Measurements from ENCODE around the gene GLDN. TPM values are rescaled to one million over a fixed set of nuclear protein-coding genes. Genes with fewer than 3 reads are reported as not detected.

GLDN gene
- total and polyA plus RNA-seq, 2 donors from 2014 or later = 0.71 to 4.0 TPM

DNA sequence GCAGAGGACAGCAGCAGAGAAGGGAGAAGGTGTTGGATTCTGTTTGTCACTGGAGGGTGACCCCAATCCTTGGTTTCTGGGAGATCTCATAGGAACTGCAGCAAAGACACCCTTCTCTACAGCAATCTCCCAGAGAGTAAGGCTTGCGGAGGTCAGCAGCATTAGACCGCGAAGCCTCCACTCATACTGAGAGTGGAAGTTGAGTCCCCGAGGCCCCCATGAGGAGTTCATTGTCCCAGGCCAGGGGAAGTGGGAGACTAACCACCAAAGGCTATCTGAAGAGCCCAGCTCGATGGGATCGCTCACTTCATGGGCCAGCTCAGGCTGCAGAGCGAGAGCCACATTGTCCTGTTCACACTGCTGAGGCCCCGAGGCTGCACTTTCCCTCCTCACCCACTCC, 44.6 kb downstream of the GLDN start:
- FAIRE-seq (no peak), DNase-seq (no peak)
- TF ChIP-seq, protein P1, sequence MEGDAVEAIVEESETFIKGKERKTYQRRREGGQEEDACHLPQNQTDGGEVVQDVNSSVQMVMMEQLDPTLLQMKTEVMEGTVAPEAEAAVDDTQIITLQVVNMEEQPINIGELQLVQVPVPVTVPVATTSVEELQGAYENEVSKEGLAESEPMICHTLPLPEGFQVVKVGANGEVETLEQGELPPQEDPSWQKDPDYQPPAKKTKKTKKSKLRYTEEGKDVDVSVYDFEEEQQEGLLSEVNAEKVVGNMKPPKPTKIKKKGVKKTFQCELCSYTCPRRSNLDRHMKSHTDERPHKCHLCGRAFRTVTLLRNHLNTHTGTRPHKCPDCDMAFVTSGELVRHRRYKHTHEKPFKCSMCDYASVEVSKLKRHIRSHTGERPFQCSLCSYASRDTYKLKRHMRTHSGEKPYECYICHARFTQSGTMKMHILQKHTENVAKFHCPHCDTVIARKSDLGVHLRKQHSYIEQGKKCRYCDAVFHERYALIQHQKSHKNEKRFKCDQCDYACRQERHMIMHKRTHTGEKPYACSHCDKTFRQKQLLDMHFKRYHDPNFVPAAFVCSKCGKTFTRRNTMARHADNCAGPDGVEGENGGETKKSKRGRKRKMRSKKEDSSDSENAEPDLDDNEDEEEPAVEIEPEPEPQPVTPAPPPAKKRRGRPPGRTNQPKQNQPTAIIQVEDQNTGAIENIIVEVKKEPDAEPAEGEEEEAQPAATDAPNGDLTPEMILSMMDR (IDR thresholded peaks at IDR 0.05; ENCODE audit: borderline replicate concordance, extremely low read depth, insufficient read depth) = no peak
- intact Hi-C loops (cut with DNase I) = no loop called here
- H3K36me3 ChIP-seq (ENCODE audit: control insufficient read depth in 2 of 3, insufficient read depth in 3 of 3, low read length in 3 of 3) = no peaks in the 10 kb centered on the region
- no peaks in the 10 kb centered on the region for H3K27me3 ChIP-seq (ENCODE audit: control insufficient read depth, insufficient read depth, low read length)
- no peak overlapping the region for H3K9ac ChIP-seq (ENCODE audit: low read length in 3 of 3)
- H3K27ac ChIP-seq (ENCODE audit: low read depth in 2 of 2, low read length in 2 of 2) = no peak overlapping the region
- no peak overlapping the region for H3K4me3 ChIP-seq (ENCODE audit: low read length in 3 of 3)
- H3K4me1 ChIP-seq (ENCODE audit: control insufficient read depth in 2 of 3, insufficient read depth in 2 of 3, low read depth in 1 of 3, low read length in 3 of 3) = peaks cover 0 to 2% (median 0%) of the 10 kb centered on the region in 3 donors
- H3K9me3 ChIP-seq (ENCODE audit: control insufficient read depth in 2 of 3, insufficient read depth in 1 of 3, low read length in 3 of 3) = no peaks in the 10 kb centered on the region

GRCh38 chr15:51386486-51386885, 45.0 kb downstream of the GLDN start:
- no peaks in the 10 kb centered on the region for H3K4me1 ChIP-seq (ENCODE audit: control insufficient read depth in 2 of 3, insufficient read depth in 2 of 3, low read depth in 1 of 3, low read length in 3 of 3)
- H3K9me3 ChIP-seq (ENCODE audit: control insufficient read depth in 2 of 3, insufficient read depth in 1 of 3, low read length in 3 of 3) = no peaks in the 10 kb centered on the region
- TF ChIP-seq, protein P1 (IDR thresholded peaks at IDR 0.05; ENCODE audit: borderline replicate concordance, extremely low read depth, insufficient read depth) = no peak
- H3K36me3 ChIP-seq (ENCODE audit: control insufficient read depth in 2 of 3, insufficient read depth in 3 of 3, low read length in 3 of 3) = no peaks in the 10 kb centered on the region
- intact Hi-C loops (cut with DNase I) = no loop called here
- H3K27me3 ChIP-seq (ENCODE audit: control insufficient read depth, insufficient read depth, low read length) = no peaks in the 10 kb centered on the region
- H3K4me3 ChIP-seq (ENCODE audit: low read length in 3 of 3) = no peak overlapping the region
- no peak overlapping the region for H3K9ac ChIP-seq (ENCODE audit: low read length in 3 of 3)
- DNase-seq (no peak), FAIRE-seq (no peak)
- no peak overlapping the region for H3K27ac ChIP-seq (ENCODE audit: low read depth in 2 of 2, low read length in 2 of 2)

DNA sequence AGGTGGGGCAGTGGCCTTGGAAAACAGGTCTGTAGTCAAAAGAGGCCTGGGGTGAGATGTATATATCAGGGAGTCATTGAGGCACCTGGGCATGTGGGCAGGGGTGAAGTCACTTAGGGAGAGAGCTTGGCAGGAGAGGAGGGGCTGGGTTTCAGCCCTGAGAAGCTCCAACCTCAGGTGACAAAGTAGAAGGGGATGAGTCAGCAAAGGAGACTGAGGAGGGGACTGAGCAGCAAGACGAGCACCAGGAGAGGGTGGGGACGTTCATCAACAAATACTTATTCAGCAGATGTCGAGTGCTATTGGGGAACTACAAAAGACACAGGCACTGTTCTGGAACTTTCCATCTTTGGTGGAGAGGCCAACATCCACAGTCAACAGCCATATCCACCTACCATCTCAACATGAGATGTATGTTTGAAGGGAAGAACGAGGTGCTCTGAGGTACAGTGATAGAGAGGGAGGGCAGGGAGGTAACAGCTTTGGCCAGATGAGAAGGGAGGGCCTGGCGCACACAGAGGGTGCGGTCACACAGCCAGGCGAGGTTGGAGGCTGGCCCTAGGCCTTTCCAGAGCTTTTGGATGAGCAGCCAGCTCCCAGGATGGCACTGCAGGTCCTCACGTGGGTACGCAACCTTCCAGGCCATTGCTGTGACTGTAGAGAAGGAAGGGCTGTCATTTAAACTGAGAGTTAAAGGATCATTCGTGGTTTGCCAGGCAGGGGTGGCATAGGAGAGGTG, 45.7 kb downstream of the GLDN start:
- intact Hi-C loops (cut with DNase I) = no loop called here
- Histone ChIP-seq H3K9ac (ENCODE audit: low read length in 3 of 3) (no peak overlapping the region), H3K4me3 (ENCODE audit: low read length in 3 of 3) (no peak overlapping the region), H3K27me3 (ENCODE audit: control insufficient read depth, insufficient read depth, low read length) (no peaks in the 10 kb centered on the region), H3K9me3 (ENCODE audit: control insufficient read depth in 2 of 3, insufficient read depth in 1 of 3, low read length in 3 of 3) (no peaks in the 10 kb centered on the region), H3K4me1 (ENCODE audit: control insufficient read depth in 2 of 3, insufficient read depth in 2 of 3, low read depth in 1 of 3, low read length in 3 of 3) (no peaks in the 10 kb centered on the region), H3K27ac (ENCODE audit: low read depth in 2 of 2, low read length in 2 of 2) (no peak overlapping the region), H3K36me3 (ENCODE audit: control insufficient read depth in 2 of 3, insufficient read depth in 3 of 3, low read length in 3 of 3) (no peaks in the 10 kb centered on the region)
- FAIRE-seq (no peak), DNase-seq (no peak)
- TF ChIP-seq, protein P1 (IDR thresholded peaks at IDR 0.05; ENCODE audit: borderline replicate concordance, extremely low read depth, insufficient read depth) = no peak

GRCh38 chr15:51387699-51388041, 46.2 kb downstream of the GLDN start:
- H3K9me3 ChIP-seq (ENCODE audit: control insufficient read depth in 2 of 3, insufficient read depth in 1 of 3, low read length in 3 of 3) = no peaks in the 10 kb centered on the region
- TF ChIP-seq, protein P1 (IDR thresholded peaks at IDR 0.05; ENCODE audit: borderline replicate concordance, extremely low read depth, insufficient read depth) = no peak
- H3K27ac ChIP-seq (ENCODE audit: low read depth in 2 of 2, low read length in 2 of 2) = no peak overlapping the region
- no peaks in the 10 kb centered on the region for H3K27me3 ChIP-seq (ENCODE audit: control insufficient read depth, insufficient read depth, low read length)
- DNase-seq (no peak), FAIRE-seq (no peak)
- no peaks in the 10 kb centered on the region for H3K36me3 ChIP-seq (ENCODE audit: control insufficient read depth in 2 of 3, insufficient read depth in 3 of 3, low read length in 3 of 3)
- no peak overlapping the region for H3K4me3 ChIP-seq (ENCODE audit: low read length in 3 of 3)
- no peak overlapping the region for H3K9ac ChIP-seq (ENCODE audit: low read length in 3 of 3)
- H3K4me1 ChIP-seq (ENCODE audit: control insufficient read depth in 2 of 3, insufficient read depth in 2 of 3, low read depth in 1 of 3, low read length in 3 of 3) = no peaks in the 10 kb centered on the region
- intact Hi-C loops (cut with DNase I) = no loop called here

Measured in kidney (tissue), 14 donors.